Measurements from ENCODE around the gene GGNBP2. TPM values are rescaled to one million over a fixed set of nuclear protein-coding genes. Genes with fewer than 3 reads are reported as not detected.
A peak's percentile ranks its signal among the peaks of the same experiment; 100 is the strongest.

The GGNBP2 gene
- total and polyA plus RNA-seq, 4 donors: 64.0 to 76.3 (median 68.9) TPM

- DNase-seq (ENCODE audit: low read depth in 4 of 6, low spot score in 6 of 6): no peak
- Histone ChIP-seq H3K27me3 (ENCODE audit: control insufficient read depth, insufficient read depth, low read length) (no peaks in the 10 kb centered on the region), H3K36me3 (ENCODE audit: control insufficient read depth, insufficient read depth, low read length) (peaks cover 46% of the 10 kb centered on the region), H3K4me1 (ENCODE audit: control insufficient read depth, insufficient read depth, low read length) (no peaks in the 10 kb centered on the region), H3K4me3 (ENCODE audit: low read depth, low read length) (no peak overlapping the region), H3K27ac (ENCODE audit: low read depth, low read length) (no peak overlapping the region), H3K9me3 (ENCODE audit: control insufficient read depth, insufficient read depth, low read length) (no peaks in the 10 kb centered on the region)
- no CpG with 5 or more reads among the region's 1 CpG for WGBS (ENCODE audit: insufficient coverage)
These were observed 39.1 kb downstream of the GGNBP2 start for GRCh38 chr17:36583787-36584186.

- Histone ChIP-seq H3K4me3 (ENCODE audit: low read depth, low read length) (no peak overlapping the region), H3K4me1 (ENCODE audit: control insufficient read depth, insufficient read depth, low read length) (peaks cover under 1% of the 10 kb centered on the region), H3K36me3 (ENCODE audit: control insufficient read depth, insufficient read depth, low read length) (peaks cover 34% of the 10 kb centered on the region), H3K27ac (ENCODE audit: low read depth, low read length) (no peak overlapping the region), H3K27me3 (ENCODE audit: control insufficient read depth, insufficient read depth, low read length) (no peaks in the 10 kb centered on the region), H3K9me3 (ENCODE audit: control insufficient read depth, insufficient read depth, low read length) (no peaks in the 10 kb centered on the region)
- WGBS (ENCODE audit: insufficient coverage): 100% methylated on average over 1 of the region's 2 CpGs
- DNase-seq (ENCODE audit: low read depth in 4 of 6, low spot score in 6 of 6): no peak
These were observed 41.4 kb downstream of the GGNBP2 start for GRCh38 chr17:36586138-36586537.

DNA sequence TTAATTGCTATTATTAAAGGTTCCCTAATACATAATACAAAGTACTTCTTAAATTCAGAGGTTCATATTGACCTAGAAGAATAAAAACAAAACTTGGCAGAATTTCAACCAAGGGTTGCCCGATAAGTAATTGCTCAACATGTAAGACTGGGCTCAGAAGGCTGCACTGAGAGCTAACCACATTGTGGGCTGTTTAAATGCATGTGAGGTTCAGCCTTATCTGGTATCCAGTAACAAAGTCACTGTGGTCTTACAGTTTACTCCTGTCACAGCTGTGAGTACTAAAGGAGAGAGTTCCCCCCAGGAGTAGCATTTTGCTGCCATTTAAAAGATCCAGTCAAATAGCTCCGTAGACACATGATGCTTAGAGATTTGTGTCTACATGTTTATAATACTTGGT is 45.4 kb downstream of the GGNBP2 start:
- H3K36me3 ChIP-seq (ENCODE audit: control insufficient read depth, insufficient read depth, low read length): peaks cover 31% of the 10 kb centered on the region
- H3K27ac ChIP-seq (ENCODE audit: low read depth, low read length): no peak overlapping the region
- peaks cover 22% of the 10 kb centered on the region for H3K4me1 ChIP-seq (ENCODE audit: control insufficient read depth, insufficient read depth, low read length)
- H3K9me3 ChIP-seq (ENCODE audit: control insufficient read depth, insufficient read depth, low read length): no peaks in the 10 kb centered on the region
- DNase-seq (ENCODE audit: low read depth in 4 of 6, low spot score in 6 of 6): no peak
- no peak overlapping the region for H3K4me3 ChIP-seq (ENCODE audit: low read depth, low read length)
- H3K27me3 ChIP-seq (ENCODE audit: control insufficient read depth, insufficient read depth, low read length): no peaks in the 10 kb centered on the region
- WGBS (ENCODE audit: insufficient coverage): 63% methylated on average over 2 of the region's 2 CpGs

GRCh38 chr17:36591434-36592315 is 47.0 kb downstream of the GGNBP2 start, which contains the start of gene DHRS11:
Gene DHRS11 (plus strand): TSS chr17:36591879. CDS start chr17:36592010, 131 bp downstream.
- no peaks in the 10 kb centered on the region for H3K9me3 ChIP-seq (ENCODE audit: control insufficient read depth, insufficient read depth, low read length)
- H3K27me3 ChIP-seq (ENCODE audit: control insufficient read depth, insufficient read depth, low read length): no peaks in the 10 kb centered on the region
- H3K27ac ChIP-seq (ENCODE audit: low read depth, low read length): no peak within 1 kb of the TSS
- WGBS (ENCODE audit: insufficient coverage): under 1% methylated on average over 81 of the region's 87 CpGs
- peaks cover 22% of the 10 kb centered on the region for H3K4me1 ChIP-seq (ENCODE audit: control insufficient read depth, insufficient read depth, low read length)
- peak within 1 kb of the TSS; percentile 48 for H3K4me3 ChIP-seq (ENCODE audit: low read depth, low read length)
- DNase-seq (ENCODE audit: low read depth in 4 of 6, low spot score in 6 of 6): peak in 4 of 6 donors; percentile 55 to 90 (median 76)
- H3K36me3 ChIP-seq (ENCODE audit: control insufficient read depth, insufficient read depth, low read length): peaks cover 33% of the 10 kb centered on the region

GRCh38 chr17:36592316-36592715 is 47.6 kb downstream of the GGNBP2 start:
- H3K27ac ChIP-seq (ENCODE audit: low read depth, low read length): no peak overlapping the region
- peaks cover 22% of the 10 kb centered on the region for H3K4me1 ChIP-seq (ENCODE audit: control insufficient read depth, insufficient read depth, low read length)
- peaks cover 34% of the 10 kb centered on the region for H3K36me3 ChIP-seq (ENCODE audit: control insufficient read depth, insufficient read depth, low read length)
- DNase-seq (ENCODE audit: low read depth in 4 of 6, low spot score in 6 of 6): peak in 1 of 6 donors; percentile 62
- peak overlapping the region; percentile 48 for H3K4me3 ChIP-seq (ENCODE audit: low read depth, low read length)
- H3K27me3 ChIP-seq (ENCODE audit: control insufficient read depth, insufficient read depth, low read length): no peaks in the 10 kb centered on the region
- 2% methylated on average over 13 of the region's 20 CpGs for WGBS (ENCODE audit: insufficient coverage)
- no peaks in the 10 kb centered on the region for H3K9me3 ChIP-seq (ENCODE audit: control insufficient read depth, insufficient read depth, low read length)

DNA sequence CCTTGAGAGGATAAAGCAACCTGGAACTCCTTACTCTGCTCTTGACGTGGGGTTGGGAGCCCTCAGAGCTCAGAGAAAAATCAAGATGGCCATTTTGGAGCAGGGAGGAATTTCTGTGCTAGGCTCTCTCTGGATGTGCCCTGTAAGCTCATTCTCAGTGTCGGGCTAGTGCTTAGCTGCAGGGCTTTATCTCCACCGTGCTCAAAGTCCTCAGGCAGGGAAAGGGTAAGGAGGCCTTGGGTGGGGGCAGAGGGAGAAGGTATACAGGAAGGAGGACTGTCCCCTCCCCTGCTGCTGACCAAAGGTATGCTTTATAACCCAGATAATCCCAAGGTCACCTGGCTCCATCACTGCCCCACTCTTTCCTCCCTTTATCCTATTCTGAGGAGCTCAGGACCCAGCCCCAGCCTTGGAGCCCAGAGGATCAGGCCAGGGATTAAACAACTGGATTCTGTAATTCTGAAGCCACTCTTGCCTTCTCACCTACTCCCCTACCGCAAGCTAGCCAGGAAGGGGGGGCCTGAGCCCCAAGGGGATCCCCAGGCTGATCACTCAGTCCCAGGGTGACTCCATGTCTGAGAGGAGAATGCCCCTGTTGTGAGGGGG is 48.1 kb downstream of the GGNBP2 start:
- H3K4me3 ChIP-seq (ENCODE audit: low read depth, low read length): peak overlapping the region; percentile 48
- peaks cover 22% of the 10 kb centered on the region for H3K4me1 ChIP-seq (ENCODE audit: control insufficient read depth, insufficient read depth, low read length)
- WGBS (ENCODE audit: insufficient coverage): 14% methylated on average over 2 of the region's 4 CpGs
- no peak overlapping the region for H3K27ac ChIP-seq (ENCODE audit: low read depth, low read length)
- H3K36me3 ChIP-seq (ENCODE audit: control insufficient read depth, insufficient read depth, low read length): peaks cover 33% of the 10 kb centered on the region
- peak in 1 of 6 donors; percentile 35 for DNase-seq (ENCODE audit: low read depth in 4 of 6, low spot score in 6 of 6)
- no peaks in the 10 kb centered on the region for H3K27me3 ChIP-seq (ENCODE audit: control insufficient read depth, insufficient read depth, low read length)
- H3K9me3 ChIP-seq (ENCODE audit: control insufficient read depth, insufficient read depth, low read length): no peaks in the 10 kb centered on the region

DNA sequence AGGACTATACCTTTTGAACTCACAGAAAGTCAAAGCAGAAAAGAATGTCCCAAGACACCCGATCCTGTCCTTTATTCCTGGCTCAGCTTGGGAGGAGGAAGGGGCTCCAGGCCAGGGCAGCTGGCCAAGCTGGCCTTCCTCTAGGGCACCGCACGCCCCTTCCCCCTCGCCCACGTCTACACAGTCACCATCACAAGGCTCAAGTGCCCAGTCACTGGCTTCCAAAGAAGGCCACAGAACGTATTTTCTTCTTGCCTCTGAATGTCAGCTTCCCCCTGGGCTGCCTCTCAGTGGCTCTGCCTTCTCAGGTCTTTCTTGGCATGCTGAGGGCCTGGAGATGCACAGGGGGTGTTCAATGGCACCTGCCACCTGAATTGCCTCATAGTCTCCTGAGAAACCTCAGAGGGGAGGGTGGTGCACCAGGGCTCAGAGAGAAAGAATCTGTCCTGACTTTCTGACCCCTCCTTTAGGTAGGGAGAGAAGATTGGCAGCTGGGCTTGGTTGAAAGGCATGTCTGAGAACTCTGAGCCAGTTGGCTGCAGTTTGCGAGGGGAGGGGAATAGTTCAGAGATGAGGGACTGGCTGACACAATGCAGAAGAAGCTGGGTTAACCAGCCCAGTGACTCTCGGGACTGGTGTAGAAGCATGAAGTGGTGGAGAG is 49.1 kb downstream of the GGNBP2 start:
- Histone ChIP-seq H3K9me3 (ENCODE audit: control insufficient read depth, insufficient read depth, low read length) (no peaks in the 10 kb centered on the region), H3K36me3 (ENCODE audit: control insufficient read depth, insufficient read depth, low read length) (peaks cover 35% of the 10 kb centered on the region), H3K4me3 (ENCODE audit: low read depth, low read length) (no peak overlapping the region), H3K4me1 (ENCODE audit: control insufficient read depth, insufficient read depth, low read length) (peaks cover 22% of the 10 kb centered on the region), H3K27ac (ENCODE audit: low read depth, low read length) (no peak overlapping the region), H3K27me3 (ENCODE audit: control insufficient read depth, insufficient read depth, low read length) (no peaks in the 10 kb centered on the region)
- 72% methylated on average over 8 of the region's 8 CpGs for WGBS (ENCODE audit: insufficient coverage)
- no peak for DNase-seq (ENCODE audit: low read depth in 4 of 6, low spot score in 6 of 6)

DNA sequence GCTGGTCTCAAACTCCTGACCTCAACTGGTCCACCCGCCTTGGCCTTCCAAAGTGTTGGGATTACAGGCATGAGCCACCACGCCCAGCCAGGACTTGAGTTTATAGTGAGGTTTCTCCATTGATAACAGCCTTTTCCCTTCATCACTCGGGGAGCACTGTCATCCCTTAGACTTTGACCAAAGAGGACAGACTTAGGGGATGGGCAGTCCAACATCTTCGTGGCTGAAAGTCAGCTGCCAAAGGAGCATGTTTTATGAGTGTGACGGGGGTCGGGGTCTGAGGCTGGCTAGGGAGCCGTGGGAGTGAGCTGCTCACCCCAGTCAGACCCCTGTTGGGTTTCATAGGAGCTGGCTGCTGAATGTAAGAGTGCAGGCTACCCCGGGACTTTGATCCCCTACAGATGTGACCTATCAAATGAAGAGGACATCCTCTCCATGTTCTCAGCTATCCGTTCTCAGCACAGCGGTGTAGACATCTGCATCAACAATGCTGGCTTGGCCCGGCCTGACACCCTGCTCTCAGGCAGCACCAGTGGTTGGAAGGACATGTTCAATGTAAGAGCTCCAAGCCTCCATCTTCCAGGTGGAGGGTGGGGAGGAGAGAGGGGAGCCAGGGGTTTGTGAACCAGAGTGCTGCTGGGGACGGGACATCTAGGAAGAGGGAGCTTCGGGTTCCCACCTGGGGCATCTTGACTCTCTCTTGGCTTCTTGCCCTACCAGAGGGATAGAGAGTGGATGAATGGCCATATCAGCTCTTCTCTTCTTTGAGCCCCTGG is 50.1 kb downstream of the GGNBP2 start:
- Histone ChIP-seq H3K4me1 (ENCODE audit: control insufficient read depth, insufficient read depth, low read length) (peaks cover 22% of the 10 kb centered on the region), H3K36me3 (ENCODE audit: control insufficient read depth, insufficient read depth, low read length) (peaks cover 46% of the 10 kb centered on the region), H3K9me3 (ENCODE audit: control insufficient read depth, insufficient read depth, low read length) (no peaks in the 10 kb centered on the region), H3K27ac (ENCODE audit: low read depth, low read length) (no peak overlapping the region), H3K27me3 (ENCODE audit: control insufficient read depth, insufficient read depth, low read length) (no peaks in the 10 kb centered on the region), H3K4me3 (ENCODE audit: low read depth, low read length) (no peak overlapping the region)
- WGBS (ENCODE audit: insufficient coverage): 92% methylated on average over 7 of the region's 13 CpGs
- no peak for DNase-seq (ENCODE audit: low read depth in 4 of 6, low spot score in 6 of 6)

DNA sequence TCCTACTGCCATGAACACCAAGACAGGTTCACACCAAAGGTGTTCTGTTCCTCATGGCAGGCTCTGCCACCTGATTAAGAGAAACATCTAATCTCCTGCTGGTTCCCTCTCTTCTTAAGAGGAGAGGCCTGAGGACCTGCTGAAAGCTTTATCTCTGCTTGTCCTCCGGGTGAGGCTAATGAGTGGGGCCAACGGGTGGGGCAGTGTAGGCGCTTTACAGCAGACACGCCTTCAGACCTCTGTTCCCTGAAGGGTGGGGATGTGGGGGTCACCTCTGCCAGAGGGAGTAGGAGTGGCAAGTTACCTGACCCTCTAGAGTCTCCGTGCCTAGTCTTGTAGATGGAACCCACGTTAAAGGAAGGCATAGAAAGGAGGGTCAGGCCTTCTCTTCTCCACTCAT is 52.5 kb downstream of the GGNBP2 start:
- Histone ChIP-seq H3K27ac (ENCODE audit: low read depth, low read length) (no peak overlapping the region), H3K4me1 (ENCODE audit: control insufficient read depth, insufficient read depth, low read length) (peaks cover 31% of the 10 kb centered on the region), H3K27me3 (ENCODE audit: control insufficient read depth, insufficient read depth, low read length) (no peaks in the 10 kb centered on the region), H3K4me3 (ENCODE audit: low read depth, low read length) (no peak overlapping the region), H3K9me3 (ENCODE audit: control insufficient read depth, insufficient read depth, low read length) (no peaks in the 10 kb centered on the region), H3K36me3 (ENCODE audit: control insufficient read depth, insufficient read depth, low read length) (peaks cover 48% of the 10 kb centered on the region)
- 98% methylated on average over 5 of the region's 6 CpGs for WGBS (ENCODE audit: insufficient coverage)
- DNase-seq (ENCODE audit: low read depth in 4 of 6, low spot score in 6 of 6): no peak
